ENCODE results near the gene POU2AF1. TPM values are rescaled to one million over a fixed set of nuclear protein-coding genes. Genes with fewer than 3 reads are reported as not detected.

Gene POU2AF1
- total RNA-seq, 6 donors from 2014 or later = 1.3 to 42.1 (median 4.0) TPM

DNA sequence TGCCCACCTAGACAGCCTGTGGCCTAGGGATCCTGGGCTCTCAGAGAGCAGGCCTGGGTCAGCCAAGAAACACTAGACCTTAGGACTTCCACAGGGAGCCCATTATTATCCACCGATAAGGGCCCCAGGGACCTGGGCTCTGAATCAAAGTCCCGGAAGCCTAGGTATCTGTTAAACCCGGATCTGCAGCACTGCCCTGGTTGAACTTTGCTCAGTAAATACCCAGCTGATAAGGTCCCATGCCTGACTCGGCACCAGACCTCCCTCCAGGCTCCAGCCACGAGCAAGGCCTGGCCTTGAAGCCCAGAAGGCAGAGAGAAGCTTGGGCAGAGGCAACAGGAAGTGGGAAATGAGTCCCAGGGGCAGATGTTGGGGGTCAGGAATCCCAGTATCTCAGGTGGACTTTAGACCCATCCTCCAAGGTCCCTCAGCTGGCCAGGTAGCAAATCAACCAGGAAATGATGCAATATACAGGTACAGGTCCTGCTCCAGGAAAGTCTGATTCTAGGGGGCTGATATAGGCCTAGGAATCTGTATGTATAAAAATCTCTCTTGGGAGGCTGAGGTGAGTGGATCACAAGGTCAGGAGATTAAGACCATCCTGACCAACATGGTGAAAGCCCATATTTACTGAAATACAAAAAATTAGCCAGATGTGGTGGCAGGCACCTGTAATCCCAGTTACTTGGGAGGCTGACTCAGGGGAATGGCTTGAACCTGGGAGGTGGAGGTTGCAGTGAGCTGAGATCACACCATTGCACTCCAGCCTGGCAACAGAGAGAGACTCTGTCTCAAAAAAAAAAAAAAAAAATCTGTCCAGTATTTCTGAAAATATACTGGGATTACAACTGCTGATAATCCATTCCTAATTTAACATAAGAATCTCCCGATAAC lies 18.7 kb downstream of the POU2AF1 start:
- Histone ChIP-seq H3K9me3 (no peaks in the 10 kb centered on the region), H3K4me1 (peaks cover 0 to 5% (median 0%) of the 10 kb centered on the region in 4 donors), H3K27me3 (no peaks in the 10 kb centered on the region), H3K27ac (no peak overlapping the region), H3K36me3 (no peaks in the 10 kb centered on the region), H3K4me3 (no peak overlapping the region)
- TF ChIP-seq, protein P1, sequence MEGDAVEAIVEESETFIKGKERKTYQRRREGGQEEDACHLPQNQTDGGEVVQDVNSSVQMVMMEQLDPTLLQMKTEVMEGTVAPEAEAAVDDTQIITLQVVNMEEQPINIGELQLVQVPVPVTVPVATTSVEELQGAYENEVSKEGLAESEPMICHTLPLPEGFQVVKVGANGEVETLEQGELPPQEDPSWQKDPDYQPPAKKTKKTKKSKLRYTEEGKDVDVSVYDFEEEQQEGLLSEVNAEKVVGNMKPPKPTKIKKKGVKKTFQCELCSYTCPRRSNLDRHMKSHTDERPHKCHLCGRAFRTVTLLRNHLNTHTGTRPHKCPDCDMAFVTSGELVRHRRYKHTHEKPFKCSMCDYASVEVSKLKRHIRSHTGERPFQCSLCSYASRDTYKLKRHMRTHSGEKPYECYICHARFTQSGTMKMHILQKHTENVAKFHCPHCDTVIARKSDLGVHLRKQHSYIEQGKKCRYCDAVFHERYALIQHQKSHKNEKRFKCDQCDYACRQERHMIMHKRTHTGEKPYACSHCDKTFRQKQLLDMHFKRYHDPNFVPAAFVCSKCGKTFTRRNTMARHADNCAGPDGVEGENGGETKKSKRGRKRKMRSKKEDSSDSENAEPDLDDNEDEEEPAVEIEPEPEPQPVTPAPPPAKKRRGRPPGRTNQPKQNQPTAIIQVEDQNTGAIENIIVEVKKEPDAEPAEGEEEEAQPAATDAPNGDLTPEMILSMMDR (IDR thresholded peaks at IDR 0.05) = no peak
- TF ChIP-seq EP300 (IDR thresholded peaks at IDR 0.05) = no peak
- TF ChIP-seq POLR2A (IDR thresholded peaks at IDR 0.05) = no peak
- no peak for TF ChIP-seq POLR2AphosphoS5 (IDR thresholded peaks at IDR 0.05)
- DNase-seq (no peak), ATAC-seq (ENCODE audit: low FRiP score in 2 of 2) (no peak)
- WGBS, 2 donors = 77% methylated on average over 5 to 6 of the region's 6 CpGs

DNA sequence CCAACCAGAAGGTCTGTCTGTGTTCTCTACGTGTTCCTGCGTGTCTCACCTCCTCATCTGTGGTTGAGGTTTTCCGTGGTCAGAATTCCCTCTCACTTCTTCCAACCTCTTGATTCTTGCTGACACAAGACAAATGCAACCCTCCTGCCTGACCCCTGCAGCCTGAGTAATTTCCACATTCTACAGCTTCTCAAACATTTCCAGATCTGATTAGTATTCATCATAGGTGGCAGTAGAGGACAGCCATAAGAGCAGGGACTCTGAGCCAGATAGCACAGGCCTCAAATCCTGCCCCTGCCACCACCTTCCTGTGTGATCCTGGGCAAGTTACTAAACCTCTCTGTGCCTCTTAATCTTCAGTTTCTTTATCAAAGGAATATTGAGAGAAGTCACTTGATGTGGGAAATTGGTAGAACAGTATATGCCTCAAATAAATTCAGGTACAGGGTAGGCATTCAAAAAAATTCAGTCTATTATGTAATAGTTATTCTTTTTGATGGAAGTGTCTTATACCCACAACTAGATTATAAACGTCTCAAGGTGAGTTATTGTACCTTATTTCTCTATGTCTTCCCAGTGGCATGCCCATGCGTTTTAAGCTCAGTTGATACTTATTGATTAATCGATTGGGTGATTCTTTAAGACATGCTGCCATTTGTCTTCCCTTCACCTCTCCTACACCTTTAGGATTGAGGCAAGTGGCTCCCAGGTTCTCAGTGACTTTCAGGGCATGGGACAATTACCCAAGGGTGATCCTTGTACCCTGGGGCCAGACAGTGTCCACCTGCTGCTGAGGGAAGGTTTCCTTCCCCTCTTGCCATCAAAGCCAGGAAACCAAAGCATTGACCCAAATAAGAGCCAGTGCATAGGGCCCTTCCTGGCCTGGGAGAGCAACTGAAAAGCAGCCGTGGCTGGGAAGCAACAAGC lies 19.6 kb downstream of the POU2AF1 start:
- no peak for ATAC-seq (ENCODE audit: low FRiP score in 2 of 2)
- TF ChIP-seq EP300 (IDR thresholded peaks at IDR 0.05) = no peak
- TF ChIP-seq, protein P1 (IDR thresholded peaks at IDR 0.05) = no peak
- no peaks in the 10 kb centered on the region for H3K9me3 ChIP-seq
- no peak overlapping the region for H3K4me3 ChIP-seq
- no peak for DNase-seq
- H3K4me1 ChIP-seq = peaks cover 0 to 5% (median 0%) of the 10 kb centered on the region in 4 donors
- no peak overlapping the region for H3K27ac ChIP-seq
- WGBS, 2 donors = 85 to 87% methylated on average over 7 of the region's 7 CpGs
- H3K27me3 ChIP-seq = no peaks in the 10 kb centered on the region
- no peaks in the 10 kb centered on the region for H3K36me3 ChIP-seq

DNA sequence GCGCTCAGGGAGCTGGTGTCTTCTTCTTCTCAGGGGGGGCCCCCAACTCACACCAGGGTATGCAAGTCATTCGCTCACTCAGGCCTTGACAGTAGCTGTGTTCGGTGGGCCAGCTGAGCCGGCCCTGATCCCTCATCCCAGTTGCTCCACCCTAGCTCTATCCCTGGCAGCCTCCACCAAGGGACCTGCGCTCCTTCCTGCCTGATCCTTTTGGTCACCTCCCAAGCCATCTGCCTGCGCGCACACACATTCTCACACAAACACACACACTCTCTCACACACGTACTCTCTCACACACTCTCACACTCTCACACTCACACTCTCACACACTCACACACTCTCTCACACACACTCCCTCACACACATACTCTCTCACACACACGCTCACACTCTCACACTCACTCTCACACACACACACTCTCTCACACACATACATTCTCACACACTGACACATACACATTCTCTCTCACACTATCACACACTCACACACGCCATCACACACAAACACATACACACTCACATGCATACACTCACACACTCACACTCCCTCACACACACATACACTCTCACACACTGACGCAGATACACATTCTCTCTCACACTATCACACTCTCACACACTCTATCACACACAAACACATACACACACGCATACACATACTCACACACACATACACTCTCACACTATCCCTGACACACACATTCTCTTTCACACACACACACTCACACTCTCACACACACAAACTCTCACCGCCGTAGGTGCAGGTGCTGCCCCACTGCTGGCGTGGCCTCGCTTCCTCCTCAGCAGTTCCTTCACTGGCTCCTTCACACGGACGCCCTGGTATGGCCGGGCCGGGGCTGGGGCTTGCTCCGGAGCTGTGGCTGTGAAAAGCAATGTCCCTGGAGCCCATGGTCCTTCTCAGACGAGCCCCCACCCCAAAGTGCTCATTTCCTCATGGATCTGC lies 20.8 kb downstream of the POU2AF1 start:
- DNase-seq = peak in 1 of 2 donors; percentile 74
- no peaks in the 10 kb centered on the region for H3K9me3 ChIP-seq
- 88 to 93% methylated on average over 22 of the region's 22 CpGs for WGBS, 2 donors

GRCh38 chr11:111357150-111358037 lies 21.7 kb downstream of the POU2AF1 start:
- Histone ChIP-seq H3K4me1 (no peaks in the 10 kb centered on the region), H3K4me3 (no peak overlapping the region), H3K9me3 (no peaks in the 10 kb centered on the region), H3K27ac (no peak overlapping the region), H3K27me3 (no peaks in the 10 kb centered on the region), H3K36me3 (no peaks in the 10 kb centered on the region)
- WGBS, 2 donors = 79 to 84% methylated on average over 18 of the region's 18 CpGs
- no peak for ATAC-seq (ENCODE audit: low FRiP score in 2 of 2)
- TF ChIP-seq POLR2AphosphoS5 (IDR thresholded peaks at IDR 0.05) (no peak), POLR2A (IDR thresholded peaks at IDR 0.05) (no peak), EP300 (IDR thresholded peaks at IDR 0.05) (no peak)
- TF ChIP-seq, protein P1 (IDR thresholded peaks at IDR 0.05) = no peak
- DNase-seq = peak in 1 of 2 donors; percentile 61

More for the DNA sequence above, 20.8 kb downstream of the POU2AF1 start:
- H3K27ac ChIP-seq = no peak overlapping the region
- no peak for TF ChIP-seq POLR2A (IDR thresholded peaks at IDR 0.05)
- H3K36me3 ChIP-seq = no peaks in the 10 kb centered on the region
- H3K4me3 ChIP-seq = no peak overlapping the region
- no peaks in the 10 kb centered on the region for H3K27me3 ChIP-seq
- peaks cover 0 to under 1% (median 0%) of the 10 kb centered on the region in 4 donors for H3K4me1 ChIP-seq
- no peak for ATAC-seq (ENCODE audit: low FRiP score in 2 of 2)
